Measurements from ENCODE around the gene TP53I13.

DNA sequence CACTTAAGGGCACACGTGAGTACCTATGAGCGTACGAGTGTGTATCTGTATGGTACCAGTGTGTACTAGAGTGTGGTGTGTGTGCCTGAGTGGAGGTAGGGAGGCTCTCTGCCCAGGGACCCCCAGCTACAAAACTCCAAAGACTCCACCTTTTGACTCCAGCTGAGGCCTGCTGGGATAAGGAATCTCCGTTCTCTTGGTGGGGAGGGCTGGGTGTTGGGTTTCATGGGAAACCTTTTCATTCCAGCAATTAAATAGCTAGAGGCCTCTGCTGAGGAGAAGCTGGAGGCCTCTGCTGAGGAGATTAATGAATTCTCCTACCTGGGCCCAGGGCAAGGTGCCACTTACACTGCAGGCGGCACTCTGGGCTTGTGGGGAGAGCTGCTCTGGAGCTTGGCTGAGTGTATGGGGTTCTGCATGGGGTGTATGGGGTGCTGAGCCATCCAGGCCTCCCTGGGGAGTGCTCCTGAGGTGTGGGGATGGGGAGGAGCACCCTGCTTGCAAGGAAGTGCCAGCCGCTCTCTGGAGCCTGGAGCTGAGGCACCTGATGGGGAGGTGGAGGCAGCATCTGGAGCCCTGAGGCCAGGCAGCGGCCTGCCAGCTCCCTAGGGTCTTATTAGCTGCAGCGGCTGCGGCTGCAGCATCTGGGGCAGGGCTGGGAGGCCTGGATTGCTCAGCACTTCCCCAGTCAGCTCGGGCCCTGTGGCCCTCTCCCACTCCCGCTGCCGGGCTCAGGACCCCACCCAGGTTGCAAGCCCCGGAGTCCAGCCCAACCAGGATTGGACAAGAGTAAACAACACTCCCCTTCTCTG lies 29.1 kb downstream of the TP53I13 start:
- no peak for TF ChIP-seq POLR2AphosphoS5 (IDR thresholded peaks at IDR 0.05)
- TF ChIP-seq, protein P1, sequence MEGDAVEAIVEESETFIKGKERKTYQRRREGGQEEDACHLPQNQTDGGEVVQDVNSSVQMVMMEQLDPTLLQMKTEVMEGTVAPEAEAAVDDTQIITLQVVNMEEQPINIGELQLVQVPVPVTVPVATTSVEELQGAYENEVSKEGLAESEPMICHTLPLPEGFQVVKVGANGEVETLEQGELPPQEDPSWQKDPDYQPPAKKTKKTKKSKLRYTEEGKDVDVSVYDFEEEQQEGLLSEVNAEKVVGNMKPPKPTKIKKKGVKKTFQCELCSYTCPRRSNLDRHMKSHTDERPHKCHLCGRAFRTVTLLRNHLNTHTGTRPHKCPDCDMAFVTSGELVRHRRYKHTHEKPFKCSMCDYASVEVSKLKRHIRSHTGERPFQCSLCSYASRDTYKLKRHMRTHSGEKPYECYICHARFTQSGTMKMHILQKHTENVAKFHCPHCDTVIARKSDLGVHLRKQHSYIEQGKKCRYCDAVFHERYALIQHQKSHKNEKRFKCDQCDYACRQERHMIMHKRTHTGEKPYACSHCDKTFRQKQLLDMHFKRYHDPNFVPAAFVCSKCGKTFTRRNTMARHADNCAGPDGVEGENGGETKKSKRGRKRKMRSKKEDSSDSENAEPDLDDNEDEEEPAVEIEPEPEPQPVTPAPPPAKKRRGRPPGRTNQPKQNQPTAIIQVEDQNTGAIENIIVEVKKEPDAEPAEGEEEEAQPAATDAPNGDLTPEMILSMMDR (IDR thresholded peaks at IDR 0.05 in 8 of 11, conservative IDR thresholded peaks at IDR 0.05 in 3 of 11): no peak
- TF ChIP-seq POLR2A (IDR thresholded peaks at IDR 0.05): no peak

Measured in spleen (tissue), 7 donors.